OCI-LY3 (cell line): ENCODE data around the gene CERS3.

Experiments used
- H2AFZ ChIP-seq: fragments of 200-600, 300-600 bp; shearing (Covaris generic); 2 replicates; pipeline ENCODE4 v1.6.0; 2014; ENCODE audit warnings: antibody characterized with exemption, low read depth, low read length
- H3K27ac ChIP-seq: fragments of 200-600, 300-600 bp; sonication (generic); 2 replicates; pipeline ENCODE4 v1.5.1; 2014; ENCODE audit warnings: mild to moderate bottlenecking, low read length, moderate library complexity, mixed read lengths
- H3K27me3 ChIP-seq: fragments of 200-600, 300-600 bp; sonication (generic); 2 replicates; pipeline ENCODE4 v1.6.1; 2014; ENCODE audit warnings: low read depth, low read length, mixed read lengths
- H3K36me3 ChIP-seq: fragments of 200-600, 300-600 bp; sonication (generic); replicated peaks from 2 replicates; pipeline ENCODE3; 2014; ENCODE audit warnings: low read depth, low read length, mixed read lengths
- H3K4me1 ChIP-seq: fragments of 300-600, 200-600 bp; sonication (generic); 2 replicates; pipeline ENCODE4 v1.6.1; 2014; ENCODE audit warnings: low read length, mixed read lengths
- H3K4me2 ChIP-seq: fragments of 200-600, 300-600 bp; sonication (generic); 2 replicates; pipeline ENCODE4 v1.6.1; 2014; ENCODE audit warnings: low read length, mixed read lengths
- H3K4me3 ChIP-seq: fragments of 300-600, 200-600 bp; sonication (generic); 2 replicates; pipeline ENCODE4 v1.5.1; 2014; ENCODE audit warnings: antibody characterized with exemption, mild to moderate bottlenecking, low read length, moderate library complexity
- H3K79me2 ChIP-seq: fragments of 300-600, 200-600 bp; shearing (Covaris generic); 2 replicates; pipeline ENCODE4 v1.6.1; 2014; ENCODE audit warnings: mild to moderate bottlenecking, low read length, mixed read lengths
- H3K9ac ChIP-seq: fragments of 300-600, 200-600 bp; shearing (Covaris generic); 2 replicates; pipeline ENCODE4 v1.6.0; 2014; ENCODE audit warnings: mild to moderate bottlenecking, low read length, moderate library complexity
- H3K9me3 ChIP-seq: fragments of 200-600, 300-600 bp; shearing (Covaris generic); 2 replicates; pipeline ENCODE4 v1.6.1; 2014; ENCODE audit warnings: low read length, mixed read lengths; ENCODE audit not compliant: insufficient read depth
- H4K20me1 ChIP-seq: fragments of 200-600, 300-600 bp; sonication (generic); 2 replicates; pipeline ENCODE4 v1.6.1; 2016; ENCODE audit warnings: low read length, mixed read lengths; ENCODE audit not compliant: insufficient read depth
- CTCF ChIP-seq: fragments of 200-600, 300-600 bp; sonication (generic); IDR thresholded peaks from 2 replicates; pipeline ENCODE4 v1.5.1; 2014; ENCODE audit warnings: antibody characterized with exemption, low read length, low read depth
- EZH2phosphoT487 ChIP-seq: fragments of 200-600 bp; shearing (Covaris generic); IDR thresholded peaks from 2 replicates; pipeline ENCODE4 v1.6.1; 2018; ENCODE audit warnings: antibody characterized with exemption, mixed run types, low read depth

Gene CERS3

GRCh38 chr15:100565591-100565990 is 36.8 kb upstream of the CERS3 start:
- no peaks in the 10 kb centered on the region for H3K9me3 ChIP-seq
- H4K20me1 ChIP-seq, result no peaks in the 10 kb centered on the region
- no peak overlapping the region for H3K9ac ChIP-seq
- H3K4me1 ChIP-seq, result no peaks in the 10 kb centered on the region
- no peak overlapping the region for H2AFZ ChIP-seq
- no peak overlapping the region for H3K4me3 ChIP-seq
- H3K79me2 ChIP-seq, result no peaks in the 10 kb centered on the region
- H3K4me2 ChIP-seq, result no peak overlapping the region
- H3K27ac ChIP-seq, result no peak overlapping the region
- H3K36me3 ChIP-seq, result peaks cover 9% of the 10 kb centered on the region
- no peak for TF ChIP-seq EZH2phosphoT487
- no peak for TF ChIP-seq CTCF
- H3K27me3 ChIP-seq, result no peaks in the 10 kb centered on the region

GRCh38 chr15:100560323-100560722 is 31.6 kb upstream of the CERS3 start:
- H3K27ac ChIP-seq, result no peak overlapping the region

GRCh38 chr15:100559330-100559729 is 30.6 kb upstream of the CERS3 start:
- Histone ChIP-seq H3K27ac (no peak overlapping the region), H4K20me1 (no peaks in the 10 kb centered on the region), H2AFZ (no peak overlapping the region), H3K4me1 (no peaks in the 10 kb centered on the region), H3K4me2 (no peak overlapping the region), H3K4me3 (no peak overlapping the region), H3K27me3 (no peaks in the 10 kb centered on the region), H3K36me3 (no peaks in the 10 kb centered on the region), H3K9ac (no peak overlapping the region), H3K79me2 (no peaks in the 10 kb centered on the region), H3K9me3 (no peaks in the 10 kb centered on the region)
- TF ChIP-seq CTCF (no peak), EZH2phosphoT487 (no peak)

More at GRCh38 chr15:100560323-100560722, 31.6 kb upstream of the CERS3 start:
- no peak overlapping the region for H3K4me3 ChIP-seq
- no peaks in the 10 kb centered on the region for H4K20me1 ChIP-seq
- no peaks in the 10 kb centered on the region for H3K27me3 ChIP-seq
- no peak overlapping the region for H3K9ac ChIP-seq
- H3K36me3 ChIP-seq, result no peaks in the 10 kb centered on the region
- no peak for TF ChIP-seq EZH2phosphoT487
- no peak for TF ChIP-seq CTCF
- H3K4me2 ChIP-seq, result no peak overlapping the region
- no peaks in the 10 kb centered on the region for H3K9me3 ChIP-seq
- no peak overlapping the region for H2AFZ ChIP-seq
- H3K4me1 ChIP-seq, result no peaks in the 10 kb centered on the region
- H3K79me2 ChIP-seq, result no peaks in the 10 kb centered on the region

- TF ChIP-seq CTCF (no peak), EZH2phosphoT487 (no peak)
- no peaks in the 10 kb centered on the region for H3K36me3 ChIP-seq
- no peak overlapping the region for H3K4me2 ChIP-seq
- no peak overlapping the region for H2AFZ ChIP-seq
- no peaks in the 10 kb centered on the region for H3K27me3 ChIP-seq
- H4K20me1 ChIP-seq, result no peaks in the 10 kb centered on the region
- no peaks in the 10 kb centered on the region for H3K79me2 ChIP-seq
- H3K9ac ChIP-seq, result no peak overlapping the region
- no peak overlapping the region for H3K27ac ChIP-seq
- no peaks in the 10 kb centered on the region for H3K4me1 ChIP-seq
- H3K4me3 ChIP-seq, result no peak overlapping the region
- no peaks in the 10 kb centered on the region for H3K9me3 ChIP-seq
Measured at GRCh38 chr15:100558771-100559254, 30.1 kb upstream of the CERS3 start.
